GM13977 (cell line): ENCODE data around the gene IMMP2L.
"Not testable (repeated sequence)": the region's sequence is repeated elsewhere in the genome, so short reads cannot be mapped to it uniquely, and the experiment has no call there.

Experiments used
- DNase-seq: peaks from one replicate; pipeline ENCODE4 v3.0.0; 2012; ENCODE audit warnings: low spot score
- CTCF ChIP-seq: IDR thresholded peaks from 2 replicates; pipeline ENCODE4 v1.5.1; 2012; ENCODE audit warnings: mild to moderate bottlenecking, control low read depth; ENCODE audit not compliant: insufficient read depth; ENCODE audit errors: extremely low read depth, missing control alignments
- in situ Hi-C: fragments of 300-500 bp; cut with MboI; formaldehyde crosslinking; loops from one replicate; pipeline ENCODE4 v1.12.0; 2022; ENCODE audit warnings: low sequenced_read_pairs, low pct_unique_long_range_greater_than_20kb, mixed read lengths, inconsistent platforms; ENCODE audit not compliant: unreplicated experiment

Gene IMMP2L

GRCh38 chr7:111274857-111275256, 287.4 kb downstream of the IMMP2L start:
- TF ChIP-seq CTCF, result no peak
- in situ Hi-C loops, result no loop called here
- DNase-seq, result no peak

GRCh38 chr7:111272092-111272491, 290.2 kb downstream of the IMMP2L start:
- no peak for TF ChIP-seq CTCF
- in situ Hi-C loops, result no loop called here
- no peak for DNase-seq

GRCh38 chr7:111270794-111271193, 291.5 kb downstream of the IMMP2L start:
- in situ Hi-C loops, DNase-seq: not testable (repeated sequence)

- TF ChIP-seq CTCF, result no peak
- no peak for DNase-seq
- in situ Hi-C loops, result no loop called here
Observed at GRCh38 chr7:111268941-111269340, 293.4 kb downstream of the IMMP2L start.

GRCh38 chr7:111266613-111267012, 295.7 kb downstream of the IMMP2L start:
- no peak for TF ChIP-seq CTCF
- DNase-seq, result no peak
- in situ Hi-C loops, result no loop called here

GRCh38 chr7:111265394-111265793, 296.9 kb downstream of the IMMP2L start:
- no peak for TF ChIP-seq CTCF
- DNase-seq, result no peak
- in situ Hi-C loops, result no loop called here

GRCh38 chr7:111264981-111265380, 297.3 kb downstream of the IMMP2L start:
- in situ Hi-C loops, result no loop called here
- TF ChIP-seq CTCF, result no peak
- DNase-seq, result no peak
